RWPE2 (cell line): ENCODE data around the gene SCTR.

Experiments used
- ATAC-seq: fragments of 200-7000 bp; cut with Tn5 transposase; 3 replicates; pipeline ENCODE4 v1.9.1; 2021; ENCODE audit warnings: low read depth
- DNase-seq: peaks from one replicate; pipeline ENCODE4 v3.0.0-alpha.2; 2020; ENCODE audit warnings: low spot score
- H3K27ac ChIP-seq: fragments of 450-650 bp; 2 replicates; pipeline ENCODE4 v1.5.1; 2017; ENCODE audit warnings: mild to moderate bottlenecking; ENCODE audit not compliant: poor library complexity, severe bottlenecking
- H3K27me3 ChIP-seq: fragments of 250-450 bp; sonication (Bioruptor Pico); 2 replicates; pipeline ENCODE4 v1.5.1; 2021; ENCODE audit warnings: mild to moderate bottlenecking, moderate library complexity; ENCODE audit not compliant: insufficient read depth, poor library complexity, severe bottlenecking
- H3K36me3 ChIP-seq: fragments of 250-450 bp; sonication (Bioruptor Pico); 2 replicates; pipeline ENCODE4 v1.5.1; 2020; ENCODE audit warnings: low read depth, mild to moderate bottlenecking, moderate library complexity
- H3K4me1 ChIP-seq: fragments of 250-450 bp; sonication (Bioruptor Pico); 2 replicates; pipeline ENCODE4 v1.5.1; 2021; ENCODE audit warnings: mild to moderate bottlenecking, moderate library complexity; ENCODE audit not compliant: insufficient read depth, poor library complexity, severe bottlenecking
- H3K4me3 ChIP-seq: fragments of 250-450 bp; sonication (Bioruptor Pico); 2 replicates; pipeline ENCODE4 v1.5.1; 2021; ENCODE audit warnings: mild to moderate bottlenecking, moderate library complexity; ENCODE audit not compliant: severe bottlenecking
- H3K9me3 ChIP-seq: fragments of 250-450 bp; sonication (Bioruptor Pico); 2 replicates; pipeline ENCODE4 v1.5.1; 2021; ENCODE audit warnings: mild to moderate bottlenecking, moderate library complexity; ENCODE audit not compliant: severe bottlenecking
- CTCF ChIP-seq: fragments of 450-650 bp; IDR thresholded peaks from one replicate; pipeline ENCODE4 v1.5.1; 2017; ENCODE audit warnings: mild to moderate bottlenecking, moderate library complexity; ENCODE audit not compliant: poor library complexity, severe bottlenecking

SCTR gene

GRCh38 chr2:119481501-119482455 lies 42.5 kb downstream of the SCTR start:
- H3K27ac ChIP-seq, result no peak overlapping the region
- no peak for TF ChIP-seq CTCF
- H3K36me3 ChIP-seq, result no peaks in the 10 kb centered on the region
- no peak for DNase-seq
- H3K9me3 ChIP-seq, result no peaks in the 10 kb centered on the region
- no peaks in the 10 kb centered on the region for H3K4me1 ChIP-seq
- no peaks in the 10 kb centered on the region for H3K27me3 ChIP-seq
- no peak overlapping the region for H3K4me3 ChIP-seq
- ATAC-seq, result no peak

GRCh38 chr2:119480718-119481142 lies 43.6 kb downstream of the SCTR start:
- Histone ChIP-seq H3K4me3 (no peak overlapping the region), H3K4me1 (no peaks in the 10 kb centered on the region), H3K9me3 (no peaks in the 10 kb centered on the region), H3K27me3 (no peaks in the 10 kb centered on the region), H3K36me3 (no peaks in the 10 kb centered on the region), H3K27ac (no peak overlapping the region)
- ATAC-seq, result no peak
- TF ChIP-seq CTCF, result no peak
- no peak for DNase-seq

GRCh38 chr2:119480184-119480583 lies 44.1 kb downstream of the SCTR start:
- DNase-seq (peak; percentile 2), ATAC-seq (no peak)
- H3K4me3 ChIP-seq, result no peak overlapping the region
- no peak for TF ChIP-seq CTCF
- H3K4me1 ChIP-seq, result no peaks in the 10 kb centered on the region
- H3K9me3 ChIP-seq, result no peaks in the 10 kb centered on the region
- no peak overlapping the region for H3K27ac ChIP-seq
- no peaks in the 10 kb centered on the region for H3K27me3 ChIP-seq
- no peaks in the 10 kb centered on the region for H3K36me3 ChIP-seq

- H3K27ac ChIP-seq, result no peak overlapping the region
- no peaks in the 10 kb centered on the region for H3K27me3 ChIP-seq
- H3K9me3 ChIP-seq, result no peaks in the 10 kb centered on the region
- no peak for TF ChIP-seq CTCF
- no peaks in the 10 kb centered on the region for H3K4me1 ChIP-seq
- no peak for ATAC-seq
- H3K4me3 ChIP-seq, result no peak overlapping the region
- no peaks in the 10 kb centered on the region for H3K36me3 ChIP-seq
- DNase-seq, result no peak
Observed at GRCh38 chr2:119478978-119479295, 45.3 kb downstream of the SCTR start.
